AG10803 (cell line): ENCODE results near the gene TMEM204.

Experiments used
- DNase-seq: peaks from one replicate; pipeline ENCODE4 v3.0.0; 2010; ENCODE audit warnings: low read depth
- H3K4me3 ChIP-seq: 2 replicates; pipeline ENCODE4 v1.5.1; 2011; ENCODE audit warnings: mild to moderate bottlenecking, low read length, control low read depth
- TF ChIP-seq, protein P1 (sequence below): conservative IDR thresholded peaks from 2 replicates; pipeline ENCODE4 v1.5.1; 2011; ENCODE audit warnings: mild to moderate bottlenecking, low read length, control low read depth, inconsistent platforms

TMEM204 gene

DNA sequence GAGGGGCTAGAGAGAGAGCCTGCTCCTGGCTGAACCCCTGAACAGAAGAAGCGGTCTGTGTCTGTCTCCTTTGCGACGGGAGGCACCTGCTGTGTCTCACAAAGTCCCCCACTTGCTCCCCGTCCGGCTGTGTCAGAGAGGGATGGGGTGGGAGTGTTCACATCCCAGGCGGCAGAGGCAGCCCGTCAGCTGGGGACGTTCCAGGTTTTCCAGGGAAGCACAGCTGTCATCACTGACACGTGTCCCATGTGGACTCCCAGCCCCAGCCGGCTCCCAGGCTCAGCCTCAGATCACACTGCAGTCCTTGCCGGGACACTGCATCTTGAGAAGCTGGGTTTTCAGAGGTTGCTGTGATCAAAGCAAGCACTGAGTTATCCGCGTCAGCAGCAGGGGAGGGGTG is 38.8 kb upstream of the TMEM204 start:
- TF ChIP-seq, protein P1, sequence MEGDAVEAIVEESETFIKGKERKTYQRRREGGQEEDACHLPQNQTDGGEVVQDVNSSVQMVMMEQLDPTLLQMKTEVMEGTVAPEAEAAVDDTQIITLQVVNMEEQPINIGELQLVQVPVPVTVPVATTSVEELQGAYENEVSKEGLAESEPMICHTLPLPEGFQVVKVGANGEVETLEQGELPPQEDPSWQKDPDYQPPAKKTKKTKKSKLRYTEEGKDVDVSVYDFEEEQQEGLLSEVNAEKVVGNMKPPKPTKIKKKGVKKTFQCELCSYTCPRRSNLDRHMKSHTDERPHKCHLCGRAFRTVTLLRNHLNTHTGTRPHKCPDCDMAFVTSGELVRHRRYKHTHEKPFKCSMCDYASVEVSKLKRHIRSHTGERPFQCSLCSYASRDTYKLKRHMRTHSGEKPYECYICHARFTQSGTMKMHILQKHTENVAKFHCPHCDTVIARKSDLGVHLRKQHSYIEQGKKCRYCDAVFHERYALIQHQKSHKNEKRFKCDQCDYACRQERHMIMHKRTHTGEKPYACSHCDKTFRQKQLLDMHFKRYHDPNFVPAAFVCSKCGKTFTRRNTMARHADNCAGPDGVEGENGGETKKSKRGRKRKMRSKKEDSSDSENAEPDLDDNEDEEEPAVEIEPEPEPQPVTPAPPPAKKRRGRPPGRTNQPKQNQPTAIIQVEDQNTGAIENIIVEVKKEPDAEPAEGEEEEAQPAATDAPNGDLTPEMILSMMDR = no peak
- DNase-seq = peak; percentile 22
- H3K4me3 ChIP-seq = peak overlapping the region; percentile 74

DNA sequence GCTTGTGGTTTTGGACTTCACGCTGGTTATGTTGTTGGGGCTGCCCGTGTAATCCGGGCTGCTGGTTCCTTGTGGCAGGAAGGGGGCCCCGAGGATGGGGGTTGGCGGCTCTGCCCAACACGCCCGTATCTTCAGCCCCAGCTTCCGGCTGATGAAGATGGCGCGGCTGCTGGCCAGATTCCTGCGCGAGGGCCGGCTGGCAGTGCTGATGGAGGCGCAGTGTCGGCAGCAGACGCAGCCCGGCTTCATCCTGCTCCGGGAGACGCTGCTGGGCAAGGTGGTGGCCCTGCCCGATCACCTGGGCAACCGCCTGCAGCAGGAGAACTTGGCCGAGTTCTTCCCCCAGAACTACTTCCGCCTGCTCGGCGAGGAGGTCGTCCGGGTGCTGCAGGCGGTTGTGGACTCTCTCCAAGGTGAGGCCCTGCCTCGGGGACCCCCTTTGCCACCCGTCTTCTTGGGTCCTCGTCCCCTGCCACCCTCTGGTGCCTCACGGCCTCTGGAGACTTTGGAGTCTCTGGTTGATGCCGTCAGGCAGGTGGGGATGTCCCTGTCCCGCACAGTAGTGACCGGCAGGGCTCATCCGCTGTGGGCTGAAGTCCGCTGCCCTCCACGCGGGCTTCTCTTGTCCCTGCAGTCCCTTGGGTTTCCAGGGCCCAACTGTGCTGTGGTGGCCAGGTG is 38.1 kb upstream of the TMEM204 start:
- DNase-seq = no peak
- no peak overlapping the region for H3K4me3 ChIP-seq
- TF ChIP-seq, protein P1 = no peak

DNA sequence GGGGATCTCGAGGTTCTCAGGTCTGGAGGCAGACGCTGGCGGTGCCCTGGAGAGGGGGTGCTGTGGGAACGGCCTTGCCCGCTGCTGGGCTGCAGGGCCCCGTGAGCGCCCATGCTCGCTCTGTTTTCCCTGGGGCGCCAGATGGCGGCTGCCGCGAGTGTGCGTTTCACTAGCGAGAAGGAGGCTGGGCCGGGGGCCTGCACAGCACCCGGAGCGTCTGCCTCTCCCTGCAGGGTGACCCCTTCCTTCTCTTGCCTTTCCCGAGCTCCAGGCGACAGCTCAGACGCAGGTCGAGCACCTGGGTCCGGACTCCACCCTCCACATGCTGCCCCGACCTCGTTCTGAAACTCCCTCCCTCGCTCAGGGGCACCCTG is 37.6 kb upstream of the TMEM204 start:
- TF ChIP-seq, protein P1 = no peak
- no peak overlapping the region for H3K4me3 ChIP-seq
- DNase-seq = no peak

DNA sequence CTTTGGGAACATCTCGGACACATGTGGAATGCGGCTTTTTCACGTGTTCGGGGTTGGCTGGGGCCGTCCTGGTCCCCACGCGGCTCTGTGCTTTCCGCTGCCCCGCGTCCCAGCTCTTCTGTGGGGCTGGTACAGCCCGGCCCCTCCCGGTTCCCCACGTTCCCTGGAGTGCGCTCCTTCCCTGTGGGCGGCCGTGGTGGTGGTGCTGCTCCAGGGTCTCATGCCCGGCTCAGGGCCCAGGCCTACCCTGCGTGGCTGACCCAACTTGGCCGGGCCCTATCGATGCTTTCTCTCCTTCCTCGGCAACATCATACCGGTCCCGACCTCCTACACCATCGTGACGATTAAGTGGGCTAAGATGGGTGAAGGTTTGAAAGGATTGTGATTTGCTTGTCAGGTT is 37.0 kb upstream of the TMEM204 start:
- no peak for DNase-seq
- no peak overlapping the region for H3K4me3 ChIP-seq
- TF ChIP-seq, protein P1 = no peak

DNA sequence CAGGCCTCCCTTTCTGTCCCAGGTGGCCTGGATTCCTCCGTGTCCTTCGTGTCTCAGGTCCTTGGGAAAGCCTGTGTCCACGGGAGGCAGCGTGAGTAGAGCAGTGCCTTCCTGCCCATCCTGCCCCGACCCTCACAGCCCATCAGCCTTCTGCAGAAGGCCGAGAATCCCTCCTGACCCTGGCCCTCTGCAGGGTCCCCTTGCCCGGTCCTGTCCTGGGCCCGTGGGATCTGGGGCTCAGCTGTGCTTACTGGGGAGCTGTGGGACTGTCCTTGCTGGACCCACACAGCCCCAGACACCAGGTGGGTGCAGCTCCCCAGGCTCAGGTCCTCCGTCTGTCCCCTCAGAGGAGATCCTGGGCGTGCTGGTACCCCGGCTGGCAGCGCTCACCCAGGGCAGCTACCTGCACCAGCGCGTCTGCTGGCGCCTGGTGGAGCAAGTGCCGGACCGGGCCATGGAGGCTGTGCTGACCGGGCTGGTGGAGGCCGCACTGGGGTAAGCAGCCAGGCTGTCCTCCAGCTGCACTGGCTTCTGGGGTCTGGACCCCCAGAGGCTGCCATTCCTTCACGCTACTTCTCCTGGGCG is 36.4 kb upstream of the TMEM204 start:
- DNase-seq = no peak
- TF ChIP-seq, protein P1 = no peak
- no peak overlapping the region for H3K4me3 ChIP-seq

DNA sequence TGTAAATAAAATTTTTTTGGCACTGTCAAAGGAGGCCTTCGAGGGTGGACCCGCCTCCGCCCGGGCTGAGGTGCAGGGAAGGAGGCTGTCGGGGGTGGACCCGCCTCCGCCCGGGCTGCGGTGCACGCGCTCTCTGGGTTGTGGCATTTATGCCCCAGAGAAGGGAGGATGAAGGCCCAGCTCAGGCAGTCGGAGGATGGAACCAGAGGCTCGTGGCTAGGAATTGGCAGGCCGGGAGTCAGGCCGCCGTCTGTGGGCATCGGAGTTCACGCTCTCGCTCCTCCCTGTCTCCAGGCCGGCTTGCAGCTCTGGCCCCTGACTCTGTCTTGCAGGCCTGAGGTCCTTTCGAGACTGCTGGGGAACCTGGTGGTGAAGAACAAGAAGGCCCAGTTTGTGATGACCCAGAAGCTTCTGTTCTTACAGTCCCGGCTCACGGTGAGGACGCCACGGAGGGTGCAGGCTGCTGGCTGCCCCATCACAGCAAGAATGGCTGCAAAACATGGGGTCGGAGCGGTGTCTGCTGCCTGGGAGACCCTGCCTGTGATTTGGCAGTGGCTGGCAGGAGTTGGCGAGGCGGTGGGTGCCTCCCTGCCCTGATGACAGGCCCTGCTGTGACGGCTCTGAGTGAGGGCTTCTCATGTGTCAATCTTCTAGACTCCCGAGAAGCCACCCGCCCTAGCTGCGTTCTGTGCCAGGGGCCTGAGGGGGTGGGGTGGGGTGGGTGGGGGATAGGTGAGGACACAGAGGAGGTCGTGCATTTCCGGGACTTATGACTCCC is 34.4 kb upstream of the TMEM204 start:
- TF ChIP-seq, protein P1 = no peak
- H3K4me3 ChIP-seq = no peak overlapping the region
- no peak for DNase-seq
